HT-29 (cell line): ENCODE measurements around the gene CNIH1. TPM values are rescaled to one million over a fixed set of nuclear protein-coding genes. Genes with fewer than 3 reads are reported as not detected.
A peak's percentile ranks its signal among the peaks of the same experiment; 100 is the strongest.
"Not testable (repeated sequence)": the region's sequence is repeated elsewhere in the genome, so short reads cannot be mapped to it uniquely, and the experiment has no call there.

Experiments used
- DNase-seq: peaks from one replicate; pipeline ENCODE4 v3.0.0-alpha.2; 2015; ENCODE audit warnings: low spot score
- total RNA-seq: library from RNA; depleted of rRNA; stranded (reverse); fragments of >200 nt; shearing (Covaris generic); gene quantifications from 2 replicates; pipeline ENCODE4 v1.2.3, GENCODE V29; 2014

The CNIH1 gene
- total RNA-seq, 1 experiment from 2014 or later, result 41.3 TPM

- no peak for DNase-seq
These were observed 12.6 kb downstream of the CNIH1 start for GRCh38 chr14:54428527-54428926.

- DNase-seq, result no peak
These were observed 13.3 kb downstream of the CNIH1 start for GRCh38 chr14:54427871-54428270.

DNA sequence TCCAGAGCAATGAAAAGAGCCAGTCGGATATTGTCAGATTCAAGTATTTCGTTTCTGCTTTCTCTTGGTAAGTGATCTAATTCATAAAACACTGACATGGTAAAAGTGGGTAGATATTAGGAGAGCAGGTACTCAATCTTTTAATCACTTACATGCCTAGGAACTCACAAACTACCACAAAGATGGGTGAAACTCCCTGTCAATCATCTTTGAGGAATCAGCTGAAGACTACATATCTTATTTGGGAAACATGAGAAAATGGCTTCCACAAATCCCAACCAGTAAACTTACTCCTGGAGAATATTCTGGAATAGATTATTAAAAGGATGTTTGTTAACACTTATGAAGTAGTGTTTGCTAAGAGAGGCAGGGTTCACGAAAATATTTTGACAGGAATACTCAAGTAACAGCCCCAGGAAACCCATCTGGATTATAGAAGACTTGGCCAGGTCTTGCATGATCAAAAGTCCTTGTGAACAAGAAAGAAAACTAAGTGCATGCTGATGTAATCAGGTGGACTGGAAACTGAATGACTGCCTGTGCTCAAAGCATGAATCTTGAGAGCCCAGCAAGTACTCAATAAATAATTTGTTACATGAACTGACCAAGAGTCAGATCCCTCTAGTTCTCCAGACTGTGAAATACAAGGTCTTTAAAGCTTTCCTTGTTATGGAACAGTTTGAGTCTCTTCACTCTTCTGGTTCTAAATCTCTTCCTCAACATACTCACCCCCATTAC lies 15.5 kb downstream of the CNIH1 start:
- DNase-seq, result no peak

GRCh38 chr14:54425068-54425467 lies 16.1 kb downstream of the CNIH1 start:
- DNase-seq, result no peak

GRCh38 chr14:54424479-54424901 lies 16.7 kb downstream of the CNIH1 start:
- no peak for DNase-seq

- DNase-seq, result no peak
These were observed 17.2 kb downstream of the CNIH1 start for GRCh38 chr14:54423991-54424390.

GRCh38 chr14:54420478-54421142 lies 20.6 kb downstream of the CNIH1 start:
- peak; percentile 66 for DNase-seq

- no peak for DNase-seq
These were observed 29.8 kb downstream of the CNIH1 start for GRCh38 chr14:54411371-54411770.

- no peak for DNase-seq
These were observed 31.0 kb downstream of the CNIH1 start for GRCh38 chr14:54410215-54410614.

- DNase-seq, result not testable (repeated sequence)
These were observed 37.7 kb downstream of the CNIH1 start for GRCh38 chr14:54403401-54404005.

DNA sequence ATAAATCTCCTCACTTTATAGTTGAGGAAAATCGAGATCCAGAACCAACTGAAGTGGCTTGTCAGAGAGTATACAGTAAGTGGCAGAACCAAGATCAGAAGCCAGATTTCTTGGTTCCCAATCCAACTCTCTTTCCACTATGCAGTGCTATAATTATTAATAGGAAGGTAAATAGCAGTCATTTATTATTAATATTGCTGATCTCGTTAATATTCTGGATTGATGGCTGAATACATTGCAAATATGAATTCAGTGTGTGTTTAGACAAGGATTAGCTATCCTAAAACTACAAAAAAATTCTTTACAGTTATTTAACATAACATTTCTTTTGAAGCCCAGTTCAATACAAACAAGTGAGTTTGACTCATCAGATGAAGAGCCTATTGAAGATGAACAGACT lies 41.6 kb downstream of the CNIH1 start:
- no peak for DNase-seq

DNA sequence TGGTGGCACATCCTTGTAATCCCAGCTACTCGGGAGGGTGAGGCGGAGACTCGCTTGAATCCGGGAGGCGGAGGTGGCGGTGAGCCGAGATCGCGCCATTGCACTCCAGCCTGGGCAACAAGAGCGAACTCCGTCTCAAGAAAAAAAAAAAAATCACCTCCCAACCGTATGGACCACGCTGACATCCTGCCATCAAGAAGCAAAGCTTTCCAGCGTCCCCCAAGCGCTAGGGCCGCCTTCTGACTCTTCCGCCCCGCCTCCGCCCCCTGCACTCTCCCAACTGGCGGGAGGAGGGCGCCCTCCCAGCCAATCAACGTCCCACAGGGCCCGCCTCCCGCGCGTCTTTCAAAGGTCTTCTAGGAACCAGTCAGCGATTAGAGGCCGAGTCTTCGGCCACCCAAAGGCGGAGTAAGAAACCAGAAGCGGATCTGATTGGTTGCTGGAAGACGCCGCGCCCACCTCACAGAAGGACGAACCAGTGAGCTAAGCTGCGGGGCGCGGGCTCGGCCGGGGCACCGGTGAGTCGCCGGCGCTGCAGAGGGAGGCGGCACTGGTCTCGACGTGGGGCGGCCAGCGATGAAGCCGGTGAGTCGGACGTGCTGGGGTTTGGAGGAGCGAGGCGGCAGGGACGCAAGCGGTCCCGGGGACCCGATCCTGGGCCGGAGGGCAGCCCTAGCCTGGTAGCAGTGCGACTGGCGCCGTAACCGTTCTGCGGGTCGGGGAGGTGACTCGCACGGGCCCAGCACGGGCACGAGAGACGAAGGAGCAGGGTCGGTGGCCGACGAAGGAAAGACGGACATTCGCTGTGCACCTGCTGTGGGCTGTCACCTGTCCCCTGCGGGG lies 44.5 kb downstream of the CNIH1 start, which contains the start of gene CDKN3:
CDKN3 (plus strand) TSS at position 515 of the 843 bp plus-strand sequence; CDS start at position 577, 62 bp downstream.
- peak; percentile 97 for DNase-seq

GRCh38 chr14:54396183-54396492 lies 45.0 kb downstream of the CNIH1 start:
- DNase-seq, result no peak

- DNase-seq, result no peak
These were observed 45.5 kb downstream of the CNIH1 start for GRCh38 chr14:54395716-54396115.

DNA sequence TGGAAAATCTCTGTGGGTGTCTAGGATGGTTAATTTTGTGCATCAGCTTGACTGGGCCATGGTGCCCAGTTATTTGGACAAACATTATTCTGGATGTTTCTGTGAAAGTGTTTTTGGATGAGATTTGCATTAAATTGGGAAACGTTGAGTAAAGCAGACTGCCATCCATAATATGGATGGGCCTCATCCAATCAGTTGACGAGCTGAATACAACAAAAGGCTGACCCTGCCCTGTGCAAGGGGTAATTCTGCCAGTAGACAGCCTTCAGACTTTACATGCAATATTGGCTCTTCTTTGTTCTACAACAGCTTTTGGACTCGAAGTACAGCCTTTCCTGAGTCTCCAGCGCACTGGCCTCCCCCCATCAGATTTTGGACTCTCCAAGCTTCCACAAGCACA lies 45.9 kb downstream of the CNIH1 start:
- DNase-seq, result no peak

DNA sequence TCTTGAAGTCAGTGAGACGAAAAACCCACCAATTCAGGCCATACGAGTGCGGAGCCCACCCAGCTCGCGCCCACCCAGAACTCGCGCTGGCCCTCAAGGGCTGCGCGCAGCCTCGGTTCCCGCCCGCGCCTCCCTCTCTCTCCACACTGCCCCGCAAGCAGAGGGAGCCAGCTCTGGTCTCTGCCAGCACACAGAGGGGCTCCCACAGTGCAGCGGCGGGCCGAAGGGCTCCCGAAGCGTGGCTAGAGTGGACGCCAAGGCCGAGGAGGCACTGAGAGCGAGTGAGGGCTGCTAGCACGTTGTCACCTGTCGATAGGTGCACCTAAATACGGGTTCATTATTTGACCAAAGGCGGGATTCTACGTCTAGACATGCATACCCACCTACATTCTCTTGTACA lies 46.6 kb downstream of the CNIH1 start:
- DNase-seq, result no peak

DNA sequence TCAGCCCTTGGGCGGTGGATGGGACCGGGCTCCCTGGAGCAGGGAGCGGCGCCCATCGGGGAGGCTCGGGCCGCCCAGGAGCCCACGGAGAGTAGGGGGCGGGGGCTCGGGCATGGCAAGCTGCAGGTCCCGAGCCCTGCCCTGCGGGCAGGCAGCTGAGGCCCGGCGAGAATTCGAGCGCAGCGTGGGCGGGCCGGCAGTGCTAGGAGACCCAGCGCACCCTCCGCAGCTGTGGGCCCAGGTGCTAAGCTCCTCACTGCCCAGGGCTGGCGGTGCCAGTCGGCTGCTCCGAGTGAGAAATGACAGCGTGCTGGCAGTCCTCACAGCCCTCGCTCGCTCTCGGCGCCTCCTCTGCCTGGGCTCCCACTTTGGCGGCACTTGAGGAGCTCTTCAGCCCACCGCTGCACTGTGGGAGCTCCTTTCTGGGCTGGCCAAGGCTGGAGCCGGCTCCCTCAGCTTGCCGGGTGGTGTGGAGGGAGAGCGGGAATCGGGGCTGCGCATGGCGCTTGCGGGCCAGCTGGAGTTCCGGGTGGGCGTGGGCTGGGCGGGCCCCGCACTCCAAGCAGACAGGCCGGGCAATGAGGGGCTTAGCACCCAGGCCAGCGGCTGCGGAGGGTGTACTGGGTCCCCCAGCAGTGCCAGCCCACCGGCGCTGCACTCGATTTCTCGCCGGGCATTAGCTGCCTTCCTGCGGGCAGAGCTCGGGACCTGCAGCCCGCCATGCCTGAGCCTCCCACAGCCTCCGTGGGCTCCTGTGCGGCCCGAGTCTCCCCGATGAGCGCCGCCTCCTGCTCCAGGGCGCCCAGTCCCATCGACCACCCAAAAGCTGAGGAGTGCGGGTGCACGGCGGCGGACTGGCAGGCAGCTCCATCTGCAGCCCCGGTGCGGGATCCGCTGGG lies 47.9 kb downstream of the CNIH1 start:
- not testable (repeated sequence) for DNase-seq

DNA sequence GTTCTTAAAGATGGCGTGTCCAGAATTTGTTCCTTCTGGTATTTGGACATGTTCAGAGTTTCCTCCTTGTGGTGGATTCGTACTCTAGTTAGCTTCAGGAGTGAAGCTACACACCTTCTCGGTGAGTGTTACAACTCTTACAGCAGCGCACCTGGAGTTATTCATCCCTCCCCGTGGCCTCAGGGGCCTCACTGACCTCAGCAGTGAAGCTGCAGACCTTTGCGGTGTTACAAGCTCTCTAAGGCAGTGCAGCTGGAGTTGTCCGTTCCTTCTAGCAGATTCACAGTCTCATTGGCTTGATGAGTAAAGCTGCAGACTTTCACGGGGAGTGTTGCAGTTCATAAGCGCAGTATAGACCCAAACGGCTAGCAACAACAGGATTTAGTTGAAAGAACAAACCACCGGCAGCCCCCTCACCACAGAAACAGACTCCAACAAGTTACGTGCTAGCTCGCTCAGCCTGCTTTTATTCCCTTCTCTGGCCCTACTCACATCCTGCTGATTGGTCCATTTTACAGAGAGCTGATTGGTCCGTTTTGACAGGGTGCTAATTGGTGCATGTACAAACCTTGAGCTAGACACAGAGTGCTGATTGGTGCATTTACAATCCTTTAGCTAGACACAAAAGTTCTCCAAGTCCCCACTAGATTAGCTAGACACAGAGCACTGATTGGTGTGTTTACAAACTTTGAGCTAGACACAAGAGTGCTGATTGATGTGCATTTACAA lies 48.9 kb downstream of the CNIH1 start:
- no peak for DNase-seq

DNA sequence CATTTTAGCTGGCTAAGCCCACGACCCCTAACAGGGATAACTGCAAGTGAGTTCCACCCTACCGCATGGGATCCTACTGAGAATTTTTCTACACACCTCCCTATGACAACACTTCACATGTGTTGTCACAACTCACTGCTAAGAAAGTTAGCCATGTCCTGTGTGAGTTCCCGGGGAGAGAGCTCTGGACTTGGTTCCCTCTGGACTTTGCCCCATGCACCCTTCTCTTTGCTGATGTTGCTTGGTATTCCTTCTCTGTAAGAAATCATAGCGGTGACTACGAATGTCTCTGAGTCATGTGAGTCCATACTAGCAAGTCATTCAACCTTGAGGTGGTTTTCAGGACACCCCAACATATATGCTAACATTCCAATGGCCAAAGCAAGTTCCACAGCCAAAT lies 53.8 kb downstream of the CNIH1 start:
- peak; percentile 15 for DNase-seq

DNA sequence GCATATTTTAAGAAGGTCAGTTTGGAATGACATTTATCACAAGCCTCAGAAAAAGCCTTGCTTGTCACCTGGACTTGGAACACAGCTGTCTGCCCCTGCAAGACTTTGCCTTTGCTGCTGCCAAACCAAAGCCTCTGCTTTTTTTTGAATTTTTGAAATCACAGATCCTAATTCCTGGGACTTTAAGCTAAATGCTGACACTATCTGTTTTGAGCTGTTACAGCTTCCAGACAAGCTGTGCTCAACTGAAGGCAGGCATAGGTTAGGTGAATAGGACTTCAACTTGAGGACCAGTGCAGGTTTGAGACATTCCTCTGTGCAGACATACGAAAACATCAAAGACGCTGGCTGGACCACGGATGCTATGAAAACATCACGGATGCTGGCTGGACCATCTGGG lies 55.6 kb downstream of the CNIH1 start:
- DNase-seq, result no peak
